OCI-LY3 (cell line): ENCODE measurements around the gene SMIM14.
"Not testable (repeated sequence)": the region's sequence is repeated elsewhere in the genome, so short reads cannot be mapped to it uniquely, and the experiment has no call there.

ENCODE experiments used
- EZH2phosphoT487 ChIP-seq: fragments of 200-600 bp; shearing (Covaris generic); IDR thresholded peaks from 2 replicates; pipeline ENCODE4 v1.6.1; 2018; ENCODE audit warnings: antibody characterized with exemption, mixed run types, low read depth
- TF ChIP-seq, protein P1 (sequence below): fragments of 200-600, 300-600 bp; sonication (generic); IDR thresholded peaks from 2 replicates; pipeline ENCODE4 v1.5.1; 2014; ENCODE audit warnings: antibody characterized with exemption, low read length, low read depth

- TF ChIP-seq, protein P1, sequence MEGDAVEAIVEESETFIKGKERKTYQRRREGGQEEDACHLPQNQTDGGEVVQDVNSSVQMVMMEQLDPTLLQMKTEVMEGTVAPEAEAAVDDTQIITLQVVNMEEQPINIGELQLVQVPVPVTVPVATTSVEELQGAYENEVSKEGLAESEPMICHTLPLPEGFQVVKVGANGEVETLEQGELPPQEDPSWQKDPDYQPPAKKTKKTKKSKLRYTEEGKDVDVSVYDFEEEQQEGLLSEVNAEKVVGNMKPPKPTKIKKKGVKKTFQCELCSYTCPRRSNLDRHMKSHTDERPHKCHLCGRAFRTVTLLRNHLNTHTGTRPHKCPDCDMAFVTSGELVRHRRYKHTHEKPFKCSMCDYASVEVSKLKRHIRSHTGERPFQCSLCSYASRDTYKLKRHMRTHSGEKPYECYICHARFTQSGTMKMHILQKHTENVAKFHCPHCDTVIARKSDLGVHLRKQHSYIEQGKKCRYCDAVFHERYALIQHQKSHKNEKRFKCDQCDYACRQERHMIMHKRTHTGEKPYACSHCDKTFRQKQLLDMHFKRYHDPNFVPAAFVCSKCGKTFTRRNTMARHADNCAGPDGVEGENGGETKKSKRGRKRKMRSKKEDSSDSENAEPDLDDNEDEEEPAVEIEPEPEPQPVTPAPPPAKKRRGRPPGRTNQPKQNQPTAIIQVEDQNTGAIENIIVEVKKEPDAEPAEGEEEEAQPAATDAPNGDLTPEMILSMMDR, result not testable (repeated sequence)
- TF ChIP-seq EZH2phosphoT487, result not testable (repeated sequence)
Measured at GRCh38 chr4:39514266-39514665, 124.4 kb downstream of the SMIM14 start.
